ENCODE results near the gene PPP4R3B.

- no peak for TF ChIP-seq PBX3 (CRISPR knock-in tag; IDR thresholded peaks at IDR 0.05)
- no peak for TF ChIP-seq CTCF (tag by site-specific recombination; IDR thresholded peaks at IDR 0.05)
- no peak for TF ChIP-seq ZNF23 (tag by site-specific recombination; IDR thresholded peaks at IDR 0.05; ENCODE audit: borderline replicate concordance)
- no peak for TF ChIP-seq ZNF155 (tag by site-specific recombination; IDR thresholded peaks at IDR 0.05)
- TF ChIP-seq, protein P1, sequence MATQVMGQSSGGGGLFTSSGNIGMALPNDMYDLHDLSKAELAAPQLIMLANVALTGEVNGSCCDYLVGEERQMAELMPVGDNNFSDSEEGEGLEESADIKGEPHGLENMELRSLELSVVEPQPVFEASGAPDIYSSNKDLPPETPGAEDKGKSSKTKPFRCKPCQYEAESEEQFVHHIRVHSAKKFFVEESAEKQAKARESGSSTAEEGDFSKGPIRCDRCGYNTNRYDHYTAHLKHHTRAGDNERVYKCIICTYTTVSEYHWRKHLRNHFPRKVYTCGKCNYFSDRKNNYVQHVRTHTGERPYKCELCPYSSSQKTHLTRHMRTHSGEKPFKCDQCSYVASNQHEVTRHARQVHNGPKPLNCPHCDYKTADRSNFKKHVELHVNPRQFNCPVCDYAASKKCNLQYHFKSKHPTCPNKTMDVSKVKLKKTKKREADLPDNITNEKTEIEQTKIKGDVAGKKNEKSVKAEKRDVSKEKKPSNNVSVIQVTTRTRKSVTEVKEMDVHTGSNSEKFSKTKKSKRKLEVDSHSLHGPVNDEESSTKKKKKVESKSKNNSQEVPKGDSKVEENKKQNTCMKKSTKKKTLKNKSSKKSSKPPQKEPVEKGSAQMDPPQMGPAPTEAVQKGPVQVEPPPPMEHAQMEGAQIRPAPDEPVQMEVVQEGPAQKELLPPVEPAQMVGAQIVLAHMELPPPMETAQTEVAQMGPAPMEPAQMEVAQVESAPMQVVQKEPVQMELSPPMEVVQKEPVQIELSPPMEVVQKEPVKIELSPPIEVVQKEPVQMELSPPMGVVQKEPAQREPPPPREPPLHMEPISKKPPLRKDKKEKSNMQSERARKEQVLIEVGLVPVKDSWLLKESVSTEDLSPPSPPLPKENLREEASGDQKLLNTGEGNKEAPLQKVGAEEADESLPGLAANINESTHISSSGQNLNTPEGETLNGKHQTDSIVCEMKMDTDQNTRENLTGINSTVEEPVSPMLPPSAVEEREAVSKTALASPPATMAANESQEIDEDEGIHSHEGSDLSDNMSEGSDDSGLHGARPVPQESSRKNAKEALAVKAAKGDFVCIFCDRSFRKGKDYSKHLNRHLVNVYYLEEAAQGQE (tag by site-specific recombination; IDR thresholded peaks at IDR 0.05): no peak
- TF ChIP-seq, protein P2, sequence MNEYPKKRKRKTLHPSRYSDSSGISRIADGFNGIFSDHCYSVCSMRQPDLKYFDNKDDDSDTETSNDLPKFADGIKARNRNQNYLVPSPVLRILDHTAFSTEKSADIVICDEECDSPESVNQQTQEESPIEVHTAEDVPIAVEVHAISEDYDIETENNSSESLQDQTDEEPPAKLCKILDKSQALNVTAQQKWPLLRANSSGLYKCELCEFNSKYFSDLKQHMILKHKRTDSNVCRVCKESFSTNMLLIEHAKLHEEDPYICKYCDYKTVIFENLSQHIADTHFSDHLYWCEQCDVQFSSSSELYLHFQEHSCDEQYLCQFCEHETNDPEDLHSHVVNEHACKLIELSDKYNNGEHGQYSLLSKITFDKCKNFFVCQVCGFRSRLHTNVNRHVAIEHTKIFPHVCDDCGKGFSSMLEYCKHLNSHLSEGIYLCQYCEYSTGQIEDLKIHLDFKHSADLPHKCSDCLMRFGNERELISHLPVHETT (tag by site-specific recombination; IDR thresholded peaks at IDR 0.05): no peak
- TF ChIP-seq ZNF362 (tag by site-specific recombination; IDR thresholded peaks at IDR 0.05): no peak
- no peak for TF ChIP-seq YY1 (tag by site-specific recombination; IDR thresholded peaks at IDR 0.05)
- TF ChIP-seq ZNF274 (IDR thresholded peaks at IDR 0.05; ENCODE audit: low read length): no peak
- no peak for TF ChIP-seq ZNF274 (tag by site-specific recombination; IDR thresholded peaks at IDR 0.05; ENCODE audit: borderline replicate concordance)
- TF ChIP-seq TCF7L2 (IDR thresholded peaks at IDR 0.05; ENCODE audit: borderline replicate concordance, low read depth, low read length): no peak
- TF ChIP-seq ZNF184 (tag by site-specific recombination; IDR thresholded peaks at IDR 0.05): no peak
- TF ChIP-seq ZNF138 (tag by site-specific recombination; IDR thresholded peaks at IDR 0.05; ENCODE audit: borderline replicate concordance): no peak
- TF ChIP-seq ZFP3 (tag by site-specific recombination; IDR thresholded peaks at IDR 0.05; ENCODE audit: low read depth): no peak
- no peak for TF ChIP-seq ZBTB8A (tag by site-specific recombination; IDR thresholded peaks at IDR 0.05)
These were observed 5.4 kb downstream of the PPP4R3B start for GRCh38 chr2:55611997-55612396.
